Endothelial cell of umbilical vein (primary cell): ENCODE data around the gene SCIMP.

Experiments
- EZH2 ChIP-seq: IDR thresholded peaks from 2 replicates; pipeline ENCODE4 v1.6.1; 2012; ENCODE audit warnings: borderline replicate concordance, low read depth, mild to moderate bottlenecking, moderate library complexity, low read length, inconsistent platforms; ENCODE audit not compliant: severe bottlenecking
- FOS ChIP-seq: IDR thresholded peaks from 2 replicates; pipeline ENCODE4 v1.6.1; 2011; ENCODE audit warnings: mild to moderate bottlenecking, low read length, moderate library complexity, borderline replicate concordance; ENCODE audit not compliant: insufficient read depth
- JUN ChIP-seq: IDR thresholded peaks from 2 replicates; pipeline ENCODE4 v1.6.1; 2011; ENCODE audit warnings: borderline replicate concordance, low read depth; ENCODE audit not compliant: insufficient read length, insufficient read depth
- MYC ChIP-seq: IDR thresholded peaks from one replicate; pipeline ENCODE4 v1.6.1; 2011; ENCODE audit warnings: mild to moderate bottlenecking, low read depth, low read length
- POLR2A ChIP-seq: IDR thresholded peaks from 2 replicates; pipeline ENCODE4 v1.6.1; 2012; ENCODE audit warnings: low read depth, mild to moderate bottlenecking, control low read depth, low read length
- POLR2AphosphoS5 ChIP-seq: IDR thresholded peaks from 2 replicates; pipeline ENCODE4 v1.6.1; 2012; ENCODE audit warnings: low read depth, mild to moderate bottlenecking, control low read depth, low read length, moderate library complexity; ENCODE audit not compliant: insufficient read depth
- TF ChIP-seq, protein P1 (sequence below), 2 donors: IDR thresholded peaks; 1 replicate in 1 of 2; 2 replicates in 1 of 2; pipeline ENCODE4 v1.5.1; 2011; ENCODE audit warnings: low read length in 2 of 2, mild to moderate bottlenecking in 2 of 2, moderate library complexity in 2 of 2, control low read depth in 1 of 2, inconsistent platforms in 1 of 2, low read depth in 1 of 2; ENCODE audit not compliant: insufficient read depth in 1 of 2; ENCODE audit errors: extremely low read depth in 1 of 2
- TF ChIP-seq, protein P2 (sequence below): IDR thresholded peaks from 2 replicates; pipeline ENCODE4 v1.6.1; 2011; ENCODE audit not compliant: insufficient read depth, insufficient read length

DNA sequence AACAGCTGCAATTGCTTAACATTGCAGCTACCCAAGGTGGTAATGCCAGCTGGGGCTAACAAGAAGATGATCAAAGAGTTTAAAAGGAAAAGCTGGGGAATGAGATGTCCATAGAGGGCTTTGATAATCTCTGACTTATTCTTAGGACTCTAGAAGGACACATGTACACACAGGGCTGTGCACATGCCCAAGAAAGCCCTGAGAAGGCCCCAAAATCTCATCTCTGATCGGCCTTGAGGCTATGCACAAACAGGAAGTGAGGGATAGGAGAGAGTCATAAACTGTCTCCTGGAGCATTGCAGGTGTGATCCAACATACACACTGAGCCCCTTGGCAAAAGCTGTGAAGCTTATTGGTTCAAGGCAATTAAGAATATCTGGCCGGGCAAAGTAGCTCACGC, 30.2 kb upstream of the SCIMP start:
- no peak for TF ChIP-seq EZH2
- TF ChIP-seq, protein P1, sequence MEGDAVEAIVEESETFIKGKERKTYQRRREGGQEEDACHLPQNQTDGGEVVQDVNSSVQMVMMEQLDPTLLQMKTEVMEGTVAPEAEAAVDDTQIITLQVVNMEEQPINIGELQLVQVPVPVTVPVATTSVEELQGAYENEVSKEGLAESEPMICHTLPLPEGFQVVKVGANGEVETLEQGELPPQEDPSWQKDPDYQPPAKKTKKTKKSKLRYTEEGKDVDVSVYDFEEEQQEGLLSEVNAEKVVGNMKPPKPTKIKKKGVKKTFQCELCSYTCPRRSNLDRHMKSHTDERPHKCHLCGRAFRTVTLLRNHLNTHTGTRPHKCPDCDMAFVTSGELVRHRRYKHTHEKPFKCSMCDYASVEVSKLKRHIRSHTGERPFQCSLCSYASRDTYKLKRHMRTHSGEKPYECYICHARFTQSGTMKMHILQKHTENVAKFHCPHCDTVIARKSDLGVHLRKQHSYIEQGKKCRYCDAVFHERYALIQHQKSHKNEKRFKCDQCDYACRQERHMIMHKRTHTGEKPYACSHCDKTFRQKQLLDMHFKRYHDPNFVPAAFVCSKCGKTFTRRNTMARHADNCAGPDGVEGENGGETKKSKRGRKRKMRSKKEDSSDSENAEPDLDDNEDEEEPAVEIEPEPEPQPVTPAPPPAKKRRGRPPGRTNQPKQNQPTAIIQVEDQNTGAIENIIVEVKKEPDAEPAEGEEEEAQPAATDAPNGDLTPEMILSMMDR (IDR thresholded peaks at IDR 0.05; ENCODE audit: extremely low read depth in 1 of 2, insufficient read depth in 1 of 2, low read depth in 1 of 2, low read length in 2 of 2): no peak
- TF ChIP-seq JUN: no peak
- no peak for TF ChIP-seq FOS
- TF ChIP-seq, protein P2, sequence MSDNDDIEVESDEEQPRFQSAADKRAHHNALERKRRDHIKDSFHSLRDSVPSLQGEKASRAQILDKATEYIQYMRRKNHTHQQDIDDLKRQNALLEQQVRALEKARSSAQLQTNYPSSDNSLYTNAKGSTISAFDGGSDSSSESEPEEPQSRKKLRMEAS: no peak
- no peak for TF ChIP-seq MYC
- no peak for TF ChIP-seq POLR2A
- TF ChIP-seq POLR2AphosphoS5: no peak
